Endothelial cell of umbilical vein (primary cell): ENCODE data around the gene SSR2.

Source experiments
- CTCF ChIP-seq, 2 donors: IDR thresholded peaks; 1 replicate in 1 of 2; 2 replicates in 1 of 2; pipeline ENCODE4 v1.5.1; 2011; ENCODE audit warnings: low read length in 2 of 2, mild to moderate bottlenecking in 2 of 2, moderate library complexity in 2 of 2, control low read depth in 1 of 2, inconsistent platforms in 1 of 2, low read depth in 1 of 2; ENCODE audit not compliant: insufficient read depth in 1 of 2; ENCODE audit errors: extremely low read depth in 1 of 2
- POLR2A ChIP-seq: IDR thresholded peaks from 2 replicates; pipeline ENCODE4 v1.6.1; 2012; ENCODE audit warnings: low read depth, mild to moderate bottlenecking, control low read depth, low read length

GRCh38 chr1:155990005-155990739 lies 30.6 kb downstream of the SSR2 start:
- no peak for TF ChIP-seq CTCF (IDR thresholded peaks at IDR 0.05; ENCODE audit: extremely low read depth in 1 of 2, insufficient read depth in 1 of 2, low read depth in 1 of 2, low read length in 2 of 2)
- TF ChIP-seq POLR2A = no peak
